Breast epithelium (tissue), 3 donors: ENCODE results near the gene KDM4B.

Experiments
- POLR2AphosphoS5 ChIP-seq, 3 donors: sonication (generic); formaldehyde crosslinking; IDR thresholded peaks; one replicate each; pipeline ENCODE4 v1.6.1; 2017; ENCODE audit warnings: antibody characterized with exemption in 3 of 3
- TF ChIP-seq, protein P1 (sequence below), 3 donors: fragments of 450-650 bp; IDR thresholded peaks; one replicate each; pipeline ENCODE4 v1.5.1; 2016 to 2017; ENCODE audit warnings: antibody characterized with exemption in 3 of 3, mild to moderate bottlenecking in 3 of 3, moderate library complexity in 3 of 3

DNA sequence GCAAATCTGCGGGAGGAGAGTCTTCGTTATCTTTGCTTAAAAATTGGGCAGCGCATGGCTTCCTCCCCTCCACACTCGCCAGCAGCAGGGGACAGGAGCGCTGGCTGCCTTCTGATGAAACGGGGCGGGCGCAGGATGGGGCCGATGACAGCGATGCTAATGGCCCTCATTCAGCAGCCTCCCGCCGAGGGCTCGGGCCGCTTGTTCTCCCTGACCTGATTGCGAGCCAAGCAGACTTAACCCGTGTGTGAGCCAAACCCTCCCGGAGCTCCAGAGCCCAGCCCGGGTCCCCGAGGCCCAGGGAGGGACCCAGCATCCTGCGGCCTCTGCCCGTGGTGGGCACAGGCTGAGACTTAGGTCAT lies 90.3 kb downstream of the KDM4B start:
- TF ChIP-seq POLR2AphosphoS5 (IDR thresholded peaks at IDR 0.05): no peak
- TF ChIP-seq, protein P1, sequence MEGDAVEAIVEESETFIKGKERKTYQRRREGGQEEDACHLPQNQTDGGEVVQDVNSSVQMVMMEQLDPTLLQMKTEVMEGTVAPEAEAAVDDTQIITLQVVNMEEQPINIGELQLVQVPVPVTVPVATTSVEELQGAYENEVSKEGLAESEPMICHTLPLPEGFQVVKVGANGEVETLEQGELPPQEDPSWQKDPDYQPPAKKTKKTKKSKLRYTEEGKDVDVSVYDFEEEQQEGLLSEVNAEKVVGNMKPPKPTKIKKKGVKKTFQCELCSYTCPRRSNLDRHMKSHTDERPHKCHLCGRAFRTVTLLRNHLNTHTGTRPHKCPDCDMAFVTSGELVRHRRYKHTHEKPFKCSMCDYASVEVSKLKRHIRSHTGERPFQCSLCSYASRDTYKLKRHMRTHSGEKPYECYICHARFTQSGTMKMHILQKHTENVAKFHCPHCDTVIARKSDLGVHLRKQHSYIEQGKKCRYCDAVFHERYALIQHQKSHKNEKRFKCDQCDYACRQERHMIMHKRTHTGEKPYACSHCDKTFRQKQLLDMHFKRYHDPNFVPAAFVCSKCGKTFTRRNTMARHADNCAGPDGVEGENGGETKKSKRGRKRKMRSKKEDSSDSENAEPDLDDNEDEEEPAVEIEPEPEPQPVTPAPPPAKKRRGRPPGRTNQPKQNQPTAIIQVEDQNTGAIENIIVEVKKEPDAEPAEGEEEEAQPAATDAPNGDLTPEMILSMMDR (IDR thresholded peaks at IDR 0.05): no peak
